Measurements from ENCODE around the gene ESRRB.

GRCh38 chr14:76376409-76376877, 506 bp downstream of the ESRRB start:
- TF ChIP-seq CTCF (IDR thresholded peaks at IDR 0.05) (no peak), MXD4 (CRISPR knock-in tag; IDR thresholded peaks at IDR 0.05; ENCODE audit: borderline replicate concordance) (no peak), RORB (CRISPR knock-in tag; IDR thresholded peaks at IDR 0.05) (no peak), ZBTB43 (CRISPR knock-in tag; IDR thresholded peaks at IDR 0.05) (no peak), MAX (CRISPR knock-in tag; IDR thresholded peaks at IDR 0.05) (no peak), E2F4 (CRISPR knock-in tag; IDR thresholded peaks at IDR 0.05; ENCODE audit: borderline replicate concordance, low read depth) (no peak)

Data from WTC11 (cell line).